GM21825 (cell line): ENCODE measurements around the gene VDR.

Experiments used
- ATAC-seq: cut with Tn5 transposase; IDR thresholded peaks from one replicate; pipeline ENCODE4 v1.9.1; 2021; ENCODE audit warnings: mild to moderate bottlenecking, moderate library complexity; ENCODE audit not compliant: unreplicated experiment

VDR gene

DNA sequence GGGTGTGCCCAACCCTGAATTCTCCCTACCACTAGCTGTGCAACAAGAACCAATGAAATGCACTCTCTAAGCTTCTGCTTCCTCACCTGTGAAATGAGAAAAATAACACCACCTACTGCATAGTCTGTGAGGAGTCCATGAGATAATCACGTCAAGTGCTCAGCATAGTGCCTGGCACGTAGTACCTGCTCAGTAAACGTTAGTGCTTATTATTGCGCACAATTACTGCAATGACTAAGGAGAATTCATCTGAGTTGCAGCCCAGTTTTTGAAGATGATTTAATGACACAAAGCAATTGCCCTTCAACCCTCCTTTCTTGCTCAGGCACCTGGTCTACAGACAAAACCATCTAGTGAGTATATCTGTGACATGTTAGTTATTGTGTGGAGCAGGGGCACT is 8.8 kb downstream of the VDR start:
- no peak for ATAC-seq

DNA sequence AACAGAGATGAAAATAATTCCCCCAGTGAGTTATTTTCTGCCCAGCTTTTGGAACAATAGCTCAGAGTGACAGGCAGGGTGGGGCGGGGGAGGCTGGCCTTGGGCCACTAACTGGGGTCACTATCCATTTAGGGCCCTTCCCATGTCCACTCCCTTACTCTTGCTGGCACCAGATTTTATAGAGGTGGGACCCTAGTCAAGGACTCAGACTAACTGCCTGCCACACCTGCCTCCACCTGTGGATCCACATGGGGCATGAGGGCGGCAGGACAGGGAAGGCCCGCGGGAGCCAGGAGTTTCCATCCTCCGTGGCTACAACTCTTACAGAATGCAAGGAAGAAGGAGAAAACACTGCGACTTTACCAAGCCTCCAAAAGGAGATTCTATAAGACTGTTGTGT is 10.1 kb downstream of the VDR start:
- no peak for ATAC-seq

DNA sequence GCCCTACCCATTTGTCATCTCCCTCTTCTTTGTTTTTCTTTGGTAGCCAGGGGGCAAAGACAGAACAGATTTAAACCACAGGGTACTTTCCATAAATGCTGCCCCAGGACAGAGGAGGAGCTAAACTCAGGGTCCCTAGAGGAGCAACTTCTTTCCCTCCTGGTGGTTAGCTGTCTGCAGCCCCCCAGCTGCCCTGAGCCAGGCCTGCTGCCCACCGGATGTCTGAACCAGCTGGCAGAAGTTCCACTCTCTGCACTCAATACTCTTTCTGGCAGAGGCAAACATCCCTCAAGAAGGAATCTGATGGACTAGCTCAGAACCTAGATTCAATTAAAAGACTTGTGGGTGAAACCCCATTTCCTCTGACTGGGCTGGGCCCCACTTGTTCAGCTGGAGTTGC is 10.7 kb downstream of the VDR start:
- no peak for ATAC-seq

DNA sequence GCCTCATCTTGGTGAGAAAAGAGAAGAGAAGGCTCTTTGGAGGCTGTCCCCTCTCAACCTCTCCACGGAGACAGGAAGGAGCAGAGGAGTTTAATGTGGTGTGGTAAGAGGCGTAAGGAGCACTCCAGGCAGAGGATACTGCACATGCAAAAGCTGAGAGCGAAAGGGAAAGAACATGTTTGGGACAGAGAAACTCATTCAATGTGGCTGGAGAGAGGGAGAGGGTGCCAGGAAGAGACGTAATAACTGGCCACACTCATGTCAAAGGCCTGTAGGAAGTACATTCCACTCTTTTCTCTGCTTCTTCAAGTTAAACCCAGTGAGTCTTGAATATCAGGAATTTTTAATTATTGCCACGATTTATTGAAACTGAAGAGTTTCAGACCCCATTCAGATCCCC is 12.0 kb downstream of the VDR start:
- no peak for ATAC-seq

DNA sequence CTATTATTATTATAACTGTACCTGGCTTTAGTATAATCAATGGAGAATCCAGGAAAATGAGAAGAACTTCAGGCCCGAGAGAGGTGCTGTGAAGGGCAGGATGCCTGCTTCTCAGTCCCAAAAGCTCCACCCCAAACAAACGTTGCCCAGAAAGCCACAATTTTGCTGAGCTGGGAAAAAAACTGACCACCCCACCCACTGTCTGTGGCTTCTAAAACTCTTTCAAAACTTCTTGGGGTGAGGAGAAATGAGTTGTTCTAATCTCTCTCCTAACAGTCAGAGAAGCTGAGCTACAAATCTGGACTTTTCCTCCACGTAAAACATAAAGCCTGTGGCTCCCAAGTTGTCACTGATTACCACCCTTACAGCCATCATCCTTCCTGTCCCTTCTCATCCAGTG is 13.4 kb downstream of the VDR start:
- ATAC-seq: no peak

DNA sequence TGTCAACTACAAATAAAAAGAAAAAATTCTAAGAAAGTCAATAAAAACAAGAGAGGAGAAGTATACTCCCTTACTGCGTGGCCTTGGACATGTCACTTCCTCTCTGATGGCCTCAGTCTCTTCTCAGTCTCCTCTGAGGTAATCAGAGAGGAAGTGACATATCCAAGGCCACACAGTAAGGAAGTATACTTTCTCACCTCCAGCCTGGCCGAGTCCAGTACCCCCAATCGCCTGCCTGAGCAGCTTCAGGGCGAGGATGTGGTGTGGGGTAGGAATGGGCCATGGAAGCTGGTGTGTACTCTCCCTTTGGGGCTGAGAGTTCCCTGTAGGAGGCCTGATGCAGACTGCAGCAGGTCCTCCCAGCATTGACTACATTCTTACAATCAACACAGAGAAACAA is 15.8 kb downstream of the VDR start:
- no peak for ATAC-seq

DNA sequence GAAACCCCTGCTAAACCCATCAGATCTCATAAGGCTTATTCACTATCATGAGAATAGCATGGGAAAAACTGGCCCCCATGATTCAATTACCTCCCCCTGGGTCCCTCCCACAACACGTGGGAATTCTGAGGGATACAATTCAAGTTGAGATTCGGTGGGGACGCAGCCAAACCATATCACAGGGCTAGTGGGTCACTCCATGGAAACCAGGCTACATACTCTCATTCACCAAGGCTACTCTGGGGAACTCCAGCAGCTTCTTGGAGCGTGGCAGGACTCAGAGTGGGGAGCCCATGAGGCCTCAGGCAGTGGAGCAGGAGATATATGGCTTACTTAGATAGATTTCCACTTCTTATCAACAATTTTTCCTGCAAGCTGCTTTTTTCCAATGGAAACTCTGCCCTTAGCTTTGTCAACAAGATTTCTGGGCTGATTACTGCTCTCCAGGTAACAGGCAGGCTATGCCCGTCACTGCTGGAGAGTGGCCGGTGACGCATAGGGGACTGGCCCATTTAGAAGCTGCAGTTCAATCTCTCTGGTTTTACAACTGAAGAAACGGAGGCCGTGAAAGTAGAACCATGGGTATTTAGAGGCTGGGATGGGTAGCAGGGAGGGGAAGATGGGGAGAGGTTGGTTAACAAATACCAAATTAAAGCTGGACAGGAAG is 16.5 kb downstream of the VDR start:
- no peak for ATAC-seq

DNA sequence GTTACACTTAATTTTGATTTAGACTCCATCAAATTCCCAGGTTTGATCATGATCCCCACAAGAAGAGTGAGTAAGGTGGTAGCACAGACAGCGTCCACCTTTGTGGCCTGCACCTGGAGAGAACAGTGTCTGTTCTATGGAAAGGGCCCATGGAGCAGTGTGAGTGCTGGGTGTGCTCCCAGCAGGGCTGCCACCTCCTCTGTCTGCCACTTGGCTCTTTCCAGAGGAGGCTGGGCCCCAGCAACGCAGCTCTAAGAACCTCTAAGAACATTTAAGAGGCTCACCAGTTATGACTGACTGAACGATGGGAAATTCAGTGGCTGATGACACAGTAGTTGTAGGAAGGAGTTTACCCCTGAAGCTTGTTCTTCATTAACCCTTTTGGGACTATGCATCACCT is 17.3 kb downstream of the VDR start:
- no peak for ATAC-seq

DNA sequence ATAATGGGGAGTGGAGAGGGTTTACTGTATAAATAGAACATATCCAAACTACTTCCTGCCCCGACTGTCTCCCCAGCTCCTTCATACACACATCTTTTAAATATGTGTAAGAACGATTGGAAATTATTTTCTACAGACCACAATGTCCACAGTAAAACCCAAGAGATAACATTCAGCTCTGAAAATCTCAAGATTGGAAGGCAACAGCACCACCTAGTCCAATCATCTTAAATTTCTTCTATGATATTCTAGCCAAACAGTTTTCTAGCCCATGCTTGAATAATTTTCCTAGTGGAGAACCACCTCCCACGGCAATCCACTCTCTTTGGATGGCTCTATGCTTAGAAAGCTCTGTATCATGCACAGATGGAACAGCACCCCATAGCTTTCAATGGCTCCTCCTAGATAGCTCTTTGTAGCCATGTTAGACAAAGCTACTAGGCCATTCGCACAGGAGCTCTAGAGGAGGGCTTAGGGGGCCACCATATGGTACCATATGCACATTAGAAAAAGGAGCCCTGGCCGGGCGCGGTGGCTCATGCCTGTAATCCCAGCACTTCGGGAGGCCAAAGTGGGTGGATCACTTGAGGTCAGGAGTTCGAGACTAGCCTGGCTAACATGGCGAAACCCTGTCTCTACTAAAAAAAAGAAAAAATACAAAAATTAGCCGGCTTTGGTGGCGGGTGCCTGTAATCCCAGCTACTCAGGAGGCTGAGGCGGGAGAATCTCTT is 18.1 kb downstream of the VDR start:
- no peak for ATAC-seq

DNA sequence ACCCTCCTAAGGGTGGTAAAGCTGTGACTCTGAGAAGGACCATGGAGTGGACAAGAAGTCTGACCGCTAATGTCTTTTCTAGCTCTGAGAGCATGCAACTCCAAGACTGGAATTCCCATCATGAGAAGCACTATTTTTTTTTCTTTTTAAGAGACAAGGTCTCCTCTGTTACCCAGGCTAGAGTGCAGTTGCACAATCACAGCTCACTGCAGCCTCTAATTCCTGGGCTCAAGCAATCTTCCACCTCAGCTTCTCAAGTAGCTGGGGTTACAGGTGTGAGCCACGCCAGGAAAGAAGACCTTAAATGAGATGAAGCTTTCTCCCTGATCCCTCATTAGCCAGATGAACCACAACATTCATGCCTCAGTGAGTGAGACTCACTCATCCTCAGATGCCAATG is 19.2 kb downstream of the VDR start:
- ATAC-seq: no peak

DNA sequence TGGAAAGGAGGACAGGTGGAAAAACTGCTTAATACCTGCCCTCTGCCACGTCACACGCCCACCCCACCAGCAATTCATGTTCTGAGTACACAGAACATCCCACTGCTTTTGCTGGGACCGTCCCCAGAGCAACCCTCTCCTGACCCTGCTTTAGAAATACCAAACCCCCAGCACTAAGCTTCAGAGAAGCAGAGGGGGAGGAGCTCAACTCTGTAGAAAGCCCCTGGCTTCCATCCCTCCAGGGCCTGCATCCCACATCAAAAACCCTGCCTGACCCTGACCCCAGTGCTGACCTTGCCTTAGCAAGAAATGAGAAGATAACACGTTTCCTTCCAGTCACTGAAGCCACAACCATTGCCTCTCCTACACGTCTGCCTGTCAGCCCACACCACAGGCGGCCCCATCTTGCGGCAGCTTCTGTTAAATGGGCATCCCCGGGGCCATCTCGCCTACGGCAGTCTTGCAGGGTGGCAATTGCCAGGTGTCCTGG is 19.7 kb downstream of the VDR start:
- peak; percentile 41 for ATAC-seq

DNA sequence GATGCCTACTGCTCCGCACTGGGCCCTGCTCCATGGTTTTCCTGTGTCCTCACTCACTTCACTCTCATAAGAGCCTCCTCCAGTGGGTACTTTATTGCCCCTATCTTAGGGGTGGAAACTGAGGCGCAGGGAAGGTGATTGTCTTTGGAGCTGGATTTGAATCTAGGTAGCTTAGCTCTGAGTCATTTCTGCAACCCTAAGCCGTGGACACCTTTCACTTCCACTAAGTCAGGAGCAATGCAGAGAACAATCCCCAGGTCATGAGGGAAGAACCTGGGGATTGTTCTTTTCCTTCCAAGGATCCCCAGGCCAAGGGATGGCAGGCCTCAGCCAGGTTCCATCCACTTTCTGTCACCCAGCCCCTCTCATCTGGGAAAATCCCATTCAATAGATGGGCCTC is 20.3 kb downstream of the VDR start:
- ATAC-seq: no peak

DNA sequence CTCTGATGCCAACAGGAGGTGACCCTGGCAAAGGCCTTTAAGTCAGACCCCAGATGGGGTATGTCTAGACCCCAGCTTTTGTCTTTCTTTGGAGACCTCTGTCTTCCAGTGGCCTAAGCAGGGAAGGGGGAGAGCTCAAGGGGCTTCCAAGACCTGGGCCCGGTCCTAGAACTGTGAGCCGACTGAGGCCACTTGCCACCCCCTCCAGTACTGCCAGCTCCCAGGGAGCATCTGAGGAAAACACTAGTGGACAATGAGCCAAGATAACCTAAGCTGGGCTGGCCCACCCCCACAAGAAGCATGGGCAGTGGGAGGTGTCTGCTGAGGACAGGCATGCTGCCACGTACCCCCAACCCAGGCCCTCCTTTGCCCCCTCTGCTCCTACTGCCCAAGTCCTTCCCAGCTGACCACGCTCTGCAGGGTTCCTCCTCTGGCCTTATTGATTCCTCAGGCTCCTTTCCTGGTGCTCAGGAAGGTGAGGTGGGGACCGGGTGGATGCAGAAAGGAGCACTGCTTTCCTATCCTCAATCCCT is 21.1 kb downstream of the VDR start:
- ATAC-seq: no peak

DNA sequence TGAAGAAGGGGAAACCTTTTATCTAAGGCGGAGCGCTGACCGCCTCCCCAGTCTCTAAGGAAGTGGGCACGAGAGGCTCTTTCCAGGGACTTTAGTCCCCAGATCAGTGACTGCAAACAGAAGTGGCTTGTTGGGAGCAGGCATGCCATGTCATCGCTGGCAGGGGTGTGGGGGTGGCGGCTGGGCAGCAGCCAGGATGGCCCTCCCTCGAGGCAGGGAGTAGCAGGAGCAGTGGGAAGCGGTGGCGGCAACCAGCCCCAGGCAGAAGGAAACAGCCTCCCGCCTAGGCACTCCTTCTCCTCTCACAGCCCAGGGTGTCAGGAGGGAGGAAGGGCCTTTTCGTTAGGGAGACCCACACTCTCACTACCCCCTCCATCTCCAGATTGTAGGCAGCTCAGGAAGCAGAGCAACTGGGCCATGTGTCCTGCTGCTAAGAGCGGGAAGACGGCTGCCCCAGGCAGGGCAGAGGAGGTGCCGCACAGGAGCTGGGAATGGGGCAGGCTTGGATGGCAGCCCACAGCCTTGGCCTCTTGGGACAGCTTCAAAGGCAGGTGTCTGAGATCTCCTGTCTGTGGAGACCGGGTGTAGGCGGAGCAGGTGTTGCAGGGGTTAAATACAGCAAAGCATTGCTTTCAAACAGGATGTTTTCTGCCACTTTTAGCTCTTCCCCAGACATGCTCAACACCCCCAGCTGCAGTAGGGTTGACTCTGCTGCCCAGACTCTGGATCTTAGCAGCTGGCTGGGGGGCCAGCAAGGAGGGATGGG is 21.8 kb downstream of the VDR start:
- peak; percentile 76 for ATAC-seq

DNA sequence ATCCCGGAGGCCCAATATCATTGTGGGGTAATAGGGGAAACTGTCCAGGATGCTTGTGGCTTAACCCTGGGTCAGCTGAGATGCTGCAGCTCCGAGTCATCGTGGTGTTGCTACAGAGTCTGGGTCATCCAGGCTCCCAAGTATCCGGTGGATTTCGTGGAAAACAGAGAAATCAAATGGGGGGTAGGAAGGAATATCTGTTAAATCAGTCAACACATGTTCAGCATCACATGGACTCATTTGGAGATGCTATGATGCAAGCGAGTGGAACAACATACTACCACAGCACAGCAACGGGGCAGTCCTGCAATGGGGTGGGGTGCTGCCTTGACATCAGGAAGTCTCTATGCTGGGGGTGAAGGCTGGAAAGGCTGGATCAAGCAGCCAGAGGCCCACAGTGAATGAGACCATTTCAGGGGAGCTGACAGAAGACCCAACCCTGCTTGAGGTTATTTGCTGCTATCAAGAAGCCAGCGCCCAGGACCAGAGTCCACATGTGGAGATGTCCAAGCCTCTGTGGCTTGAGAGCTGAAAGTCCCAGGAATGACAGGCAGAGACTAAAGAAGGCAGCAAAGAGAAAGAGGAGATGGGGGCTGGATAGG is 22.9 kb downstream of the VDR start:
- ATAC-seq: no peak

DNA sequence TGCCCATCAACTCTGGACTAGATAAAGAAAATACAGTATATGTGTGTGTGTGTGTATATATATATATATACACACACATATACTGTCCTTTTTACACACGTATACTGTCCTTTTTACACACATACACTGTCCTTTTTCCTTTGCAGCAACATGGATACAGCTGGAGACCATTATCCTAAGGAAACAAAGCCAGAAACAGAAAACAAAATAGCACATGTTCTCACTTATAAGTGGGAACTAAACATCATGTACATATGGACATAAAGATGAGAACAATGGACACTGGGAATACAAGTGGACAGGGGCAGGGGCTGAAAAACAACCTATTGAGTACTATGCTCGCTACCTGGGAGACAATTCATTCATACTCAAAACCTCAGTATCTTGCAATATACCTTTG is 23.7 kb downstream of the VDR start:
- ATAC-seq: no peak

DNA sequence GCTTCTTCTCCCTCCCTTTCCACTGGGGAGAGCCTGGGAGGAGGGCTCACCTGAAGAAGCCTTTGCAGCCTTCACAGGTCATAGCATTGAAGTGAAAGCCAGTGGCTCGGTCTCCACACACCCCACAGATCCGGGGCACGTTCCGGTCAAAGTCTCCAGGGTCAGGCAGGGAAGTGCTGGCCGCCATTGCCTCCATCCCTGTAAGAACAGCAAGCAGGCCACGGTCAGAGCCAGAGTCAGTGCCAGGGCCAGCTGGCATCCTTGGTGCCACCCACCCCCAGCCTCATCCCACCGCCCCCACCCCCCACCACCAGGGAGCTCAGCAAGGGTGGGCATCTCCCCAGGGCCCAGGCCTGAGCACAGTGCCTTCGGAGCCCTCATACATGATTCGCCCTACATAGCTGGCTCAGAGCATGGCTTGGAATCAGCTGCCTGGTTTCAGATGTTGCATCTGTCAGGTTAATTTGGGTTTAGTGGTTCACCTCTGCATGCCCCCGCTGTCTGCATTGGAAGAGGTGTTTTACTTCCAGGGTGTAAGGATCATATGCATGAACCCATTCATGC is 25.8 kb downstream of the VDR start:
- ATAC-seq: no peak

DNA sequence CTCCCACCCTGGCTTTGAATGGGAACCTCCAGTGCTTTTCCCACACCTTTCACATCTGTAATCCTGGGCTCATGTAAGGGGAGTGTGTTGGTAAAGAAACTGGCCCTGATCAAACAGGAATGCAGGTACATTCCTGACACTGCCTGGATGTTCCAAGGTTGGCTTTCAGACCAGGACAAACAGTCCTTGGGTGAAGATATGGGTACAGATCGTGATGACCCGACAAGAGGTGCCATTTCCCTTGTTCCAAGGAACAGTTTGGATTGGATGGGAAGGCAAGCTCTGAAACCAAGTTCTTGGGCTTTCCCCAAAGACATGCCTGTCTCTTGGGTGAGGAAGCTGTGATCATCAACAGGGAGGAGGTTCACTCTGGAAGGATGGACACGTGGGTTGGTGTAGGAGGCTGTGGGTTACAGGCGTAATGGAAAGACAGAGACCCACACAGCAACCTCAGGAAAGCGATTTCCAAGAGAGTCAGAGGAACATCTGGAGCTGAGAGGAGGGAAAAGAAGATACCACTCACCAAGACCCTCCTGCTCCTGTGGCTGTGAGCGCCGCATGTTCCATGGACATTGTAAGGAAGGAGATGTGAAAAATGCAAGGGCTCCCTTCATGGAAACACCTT is 26.4 kb downstream of the VDR start:
- ATAC-seq: no peak

DNA sequence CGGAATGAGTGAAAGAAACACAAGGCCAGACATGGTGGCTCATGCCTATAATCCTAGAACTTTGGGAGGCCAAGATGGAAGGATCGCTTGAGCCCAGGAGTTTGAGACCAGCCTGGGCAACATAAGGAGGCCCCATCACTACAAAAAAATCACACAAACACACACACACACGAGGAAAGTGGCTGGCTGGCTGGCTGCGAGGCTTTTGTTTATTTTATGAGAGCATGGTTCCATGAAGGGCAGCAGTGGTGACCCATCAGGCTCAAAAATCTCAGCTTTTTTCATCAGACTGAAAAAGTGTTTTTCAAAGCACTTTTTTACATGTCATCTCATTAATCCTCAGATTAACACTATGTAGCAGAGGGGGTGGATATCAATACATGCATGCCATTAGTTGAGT is 27.7 kb downstream of the VDR start:
- no peak for ATAC-seq

DNA sequence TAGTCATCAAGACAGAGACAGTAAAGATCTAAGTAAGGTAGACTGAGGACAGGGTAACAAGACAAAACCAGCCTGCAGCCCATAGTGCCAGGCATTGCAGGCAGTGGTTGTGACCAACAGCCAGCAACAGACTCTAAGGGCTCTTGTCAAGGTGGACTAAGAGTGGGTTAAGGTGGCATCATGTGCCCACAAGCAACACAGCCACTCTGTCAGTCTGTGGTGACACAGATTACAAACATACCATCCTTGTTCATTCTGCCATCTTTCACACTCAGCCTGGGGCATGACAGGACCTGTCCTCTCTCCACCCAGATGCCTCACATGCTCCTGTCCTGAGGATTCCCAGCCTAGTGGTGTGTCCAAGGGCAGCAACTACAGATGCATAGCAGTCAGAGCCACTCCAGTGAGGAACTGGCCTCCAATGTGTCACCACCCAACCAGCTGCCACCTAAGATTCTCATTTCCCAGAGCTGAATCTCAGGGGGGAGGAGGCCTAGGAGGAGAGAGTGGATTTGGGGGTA is 28.3 kb downstream of the VDR start:
- no peak for ATAC-seq
